Neuronal stem cell (in vitro differentiated cells): Measurements from ENCODE around the gene CEL.

Source experiments
- DNase-seq: peaks from one replicate; pipeline ENCODE4 v3.0.0-alpha.2; 2013; ENCODE audit warnings: low spot score
- H2AFZ ChIP-seq: one replicate; pipeline ENCODE4 v1.6.1; 2013; ENCODE audit warnings: mild to moderate bottlenecking, low read length, inconsistent platforms
- H2AK5ac ChIP-seq: 2 replicates; pipeline ENCODE4 v1.6.1; 2013; ENCODE audit warnings: low read depth, mild to moderate bottlenecking, inconsistent platforms, low read length, moderate library complexity, mixed read lengths
- H2BK120ac ChIP-seq: 2 replicates; pipeline ENCODE4 v1.6.1; 2013; ENCODE audit warnings: low read depth, mild to moderate bottlenecking, inconsistent platforms, low read length, moderate library complexity, mixed read lengths
- H2BK12ac ChIP-seq: one replicate; pipeline ENCODE4 v1.6.1; 2013; ENCODE audit warnings: low read length, inconsistent platforms
- H2BK15ac ChIP-seq: 2 replicates; pipeline ENCODE4 v1.6.1; 2013; ENCODE audit warnings: mild to moderate bottlenecking, low read length, inconsistent platforms, mixed read lengths
- H2BK5ac ChIP-seq: one replicate; pipeline ENCODE4 v1.6.1; 2013; ENCODE audit warnings: inconsistent platforms, mild to moderate bottlenecking, low read length, moderate library complexity
- H3K14ac ChIP-seq: one replicate; pipeline ENCODE4 v1.6.1; 2013; ENCODE audit warnings: low read length, inconsistent platforms
- H3K18ac ChIP-seq: 2 replicates; pipeline ENCODE4 v1.6.1; 2013; ENCODE audit warnings: low read length, inconsistent platforms
- H3K23ac ChIP-seq: 2 replicates; pipeline ENCODE4 v1.6.1; 2013; ENCODE audit warnings: low read depth, mild to moderate bottlenecking, mixed read lengths, low read length, inconsistent platforms; ENCODE audit not compliant: poor library complexity
- H3K27ac ChIP-seq: replicated peaks from 3 replicates; pipeline ENCODE4 v1.5.1; 2013; ENCODE audit warnings: low read length, inconsistent platforms
- H3K27me3 ChIP-seq, 3 experiments: 2 replicates each; pipeline ENCODE4 v1.6.1; 2013; ENCODE audit warnings: low read length in 3 of 3, mild to moderate bottlenecking in 2 of 3, inconsistent platforms in 1 of 3, low read depth in 1 of 3, mixed read lengths in 1 of 3, moderate library complexity in 1 of 3; ENCODE audit not compliant: control insufficient read depth in 3 of 3, insufficient read depth in 3 of 3
- H3K36me3 ChIP-seq, 2 donors: replicated peaks in 1 of 2; 2 replicates each; pipeline ENCODE4 v1.6.1; 2013; ENCODE audit warnings: low read length in 2 of 2; ENCODE audit not compliant: control insufficient read depth in 2 of 2, insufficient read depth in 2 of 2
- H3K4ac ChIP-seq: 2 replicates; pipeline ENCODE4 v1.6.1; 2013; ENCODE audit warnings: inconsistent platforms, mild to moderate bottlenecking, low read length, moderate library complexity
- H3K4me1 ChIP-seq, 2 donors: 1 replicate in 1 of 2; 2 replicates in 1 of 2; pipeline ENCODE4 v1.6.1; 2013; ENCODE audit warnings: low read length in 2 of 2, low read depth in 1 of 2; ENCODE audit not compliant: control insufficient read depth in 2 of 2, insufficient read depth in 1 of 2
- H3K4me2 ChIP-seq: one replicate; pipeline ENCODE4 v1.6.1; 2013; ENCODE audit warnings: mild to moderate bottlenecking, low read length, inconsistent platforms; ENCODE audit not compliant: insufficient read depth, poor library complexity, severe bottlenecking
- H3K4me3 ChIP-seq, 2 donors: 2 replicates each; pipeline ENCODE4 v1.5.1; 2013; ENCODE audit warnings: low read length in 2 of 2, mild to moderate bottlenecking in 2 of 2, inconsistent platforms in 1 of 2, moderate library complexity in 1 of 2
- H3K79me1 ChIP-seq: one replicate; pipeline ENCODE4 v1.6.1; 2013; ENCODE audit warnings: low read depth, mild to moderate bottlenecking, inconsistent platforms, low read length, moderate library complexity
- H3K9ac ChIP-seq: one replicate; pipeline ENCODE4 v1.6.1; 2013; ENCODE audit warnings: mild to moderate bottlenecking, low read depth, low read length, inconsistent platforms; ENCODE audit not compliant: poor library complexity
- H3K9me3 ChIP-seq, 2 donors: replicated peaks in 1 of 2; 2 replicates each; pipeline versions ENCODE3 to v1.6.1; 2013; ENCODE audit warnings: low read length in 2 of 2, mild to moderate bottlenecking in 2 of 2, inconsistent platforms in 1 of 2, low read depth in 1 of 2, mixed read lengths in 1 of 2, moderate library complexity in 1 of 2; ENCODE audit not compliant: control insufficient read depth in 2 of 2, insufficient read depth in 1 of 2
- H4K8ac ChIP-seq: one replicate; pipeline ENCODE4 v1.6.1; 2013; ENCODE audit warnings: low read depth, mild to moderate bottlenecking, inconsistent platforms, low read length, moderate library complexity
- H4K91ac ChIP-seq: one replicate; pipeline ENCODE4 v1.6.1; 2013; ENCODE audit warnings: low read length, low read depth, mild to moderate bottlenecking, inconsistent platforms; ENCODE audit not compliant: poor library complexity
- WGBS, 2 donors: extraction: QIAGEN DNeasy Blood & Tissue Kit; methylation state at CpG; one replicate each; pipeline ENCODE4 v1.1.7; 2013; ENCODE audit warnings: missing lambda C conversion rate in 2 of 2, mixed read lengths in 1 of 2; ENCODE audit not compliant: insufficient read length in 2 of 2, insufficient replicate concordance in 1 of 2; ENCODE audit errors: extremely low coverage in 2 of 2; 5-methylcytosine and 5-hydroxymethylcytosine counted together

The CEL gene

GRCh38 chr9:133101356-133102189, 39.8 kb downstream of the CEL start:
- no peak overlapping the region for H2BK120ac ChIP-seq
- DNase-seq, result no peak
- H3K18ac ChIP-seq, result no peak overlapping the region
- H3K4me1 ChIP-seq, result no peaks in the 10 kb centered on the region
- H3K4me3 ChIP-seq, result no peak overlapping the region
- no peak overlapping the region for H3K9ac ChIP-seq
- peak overlapping the region; percentile 69 for H2BK5ac ChIP-seq
- H4K91ac ChIP-seq, result no peak overlapping the region
- H3K4ac ChIP-seq, result no peak overlapping the region
- peaks cover 18 to 20% of the 10 kb centered on the region in 2 donors for H3K9me3 ChIP-seq
- no peak overlapping the region for H2BK12ac ChIP-seq
- no peak overlapping the region for H3K27ac ChIP-seq
- no peak overlapping the region for H2AK5ac ChIP-seq
- peaks cover 5% of the 10 kb centered on the region for H3K79me1 ChIP-seq
- H3K14ac ChIP-seq, result peak overlapping the region; percentile 5
- WGBS, 2 donors, result no CpG with 5 or more reads among the region's 32 CpGs
- H4K8ac ChIP-seq, result no peak overlapping the region
- peaks cover 75 to 97% of the 10 kb centered on the region in 2 donors for H3K36me3 ChIP-seq
- no peak overlapping the region for H3K4me2 ChIP-seq
- no peak overlapping the region for H2BK15ac ChIP-seq
- no peaks in the 10 kb centered on the region for H3K27me3 ChIP-seq
- no peak overlapping the region for H2AFZ ChIP-seq
- no peak overlapping the region for H3K23ac ChIP-seq

GRCh38 chr9:133102190-133103021, 40.6 kb downstream of the CEL start:
- no peak for DNase-seq
- H3K4me3 ChIP-seq, result peak overlapping the region in 1 of 2 donors; percentile 2

GRCh38 chr9:133103183-133103986, 41.6 kb downstream of the CEL start:
- Histone ChIP-seq H4K91ac (no peak overlapping the region), H3K4ac (no peak overlapping the region), H2AFZ (no peak overlapping the region), H2BK15ac (no peak overlapping the region), H2BK5ac (no peak overlapping the region), H3K14ac (no peak overlapping the region), H3K18ac (no peak overlapping the region), H3K27ac (no peak overlapping the region), H3K27me3 (no peaks in the 10 kb centered on the region), H3K4me1 (no peaks in the 10 kb centered on the region), H3K23ac (no peak overlapping the region), H2BK12ac (no peak overlapping the region), H3K36me3 (peaks cover 76 to 97% of the 10 kb centered on the region in 2 donors), H3K9me3 (peaks cover 2 to 9% of the 10 kb centered on the region in 2 donors), H3K4me3 (peak overlapping the region in 1 of 2 donors; percentile 13), H3K79me1 (peaks cover 4% of the 10 kb centered on the region), H3K9ac (no peak overlapping the region), H2AK5ac (no peak overlapping the region), H3K4me2 (no peak overlapping the region), H4K8ac (no peak overlapping the region), H2BK120ac (no peak overlapping the region)
- no CpG with 5 or more reads among the region's 14 CpGs for WGBS, 2 donors
- DNase-seq, result peak; percentile 62

More at GRCh38 chr9:133102190-133103021, 40.6 kb downstream of the CEL start:
- Histone ChIP-seq H2BK12ac (peak overlapping the region; percentile 51), H2AFZ (no peak overlapping the region), H3K4me2 (no peak overlapping the region), H3K4me1 (no peaks in the 10 kb centered on the region), H3K23ac (no peak overlapping the region), H3K4ac (no peak overlapping the region), H2BK15ac (no peak overlapping the region), H4K8ac (no peak overlapping the region), H2BK120ac (no peak overlapping the region), H2AK5ac (peak overlapping the region; percentile 59), H3K18ac (no peak overlapping the region), H4K91ac (no peak overlapping the region), H3K14ac (no peak overlapping the region), H3K36me3 (peaks cover 75 to 97% of the 10 kb centered on the region in 2 donors), H3K9me3 (peaks cover 12 to 14% of the 10 kb centered on the region in 2 donors), H2BK5ac (peak overlapping the region; percentile 69), H3K27ac (no peak overlapping the region), H3K79me1 (peaks cover 5% of the 10 kb centered on the region), H3K27me3 (no peaks in the 10 kb centered on the region), H3K9ac (no peak overlapping the region)
- no CpG with 5 or more reads among the region's 21 CpGs for WGBS, 2 donors
